GM18517 (cell line): Measurements from ENCODE around the gene IGFL2.
"Not testable (repeated sequence)": the region's sequence is repeated elsewhere in the genome, so short reads cannot be mapped to it uniquely, and the experiment has no call there.

Source experiments
- ATAC-seq: cut with Tn5 transposase; IDR thresholded peaks from one replicate; pipeline ENCODE4 v1.9.1; 2021; ENCODE audit warnings: mild to moderate bottlenecking, moderate library complexity; ENCODE audit not compliant: unreplicated experiment

Gene IGFL2

GRCh38 chr19:46141421-46141820, 6.6 kb upstream of the IGFL2 start:
- ATAC-seq = no peak

GRCh38 chr19:46142294-46142693, 5.7 kb upstream of the IGFL2 start:
- no peak for ATAC-seq

GRCh38 chr19:46144756-46145155, 3.3 kb upstream of the IGFL2 start:
- no peak for ATAC-seq

GRCh38 chr19:46147166-46147740, 785 bp upstream of the IGFL2 start:
- ATAC-seq = no peak

- no peak for ATAC-seq
Observed at GRCh38 chr19:46150606-46151005, 2.6 kb downstream of the IGFL2 start.

- ATAC-seq = no peak
Observed at GRCh38 chr19:46155237-46155636, 7.2 kb downstream of the IGFL2 start.

GRCh38 chr19:46159418-46160232, 11.6 kb downstream of the IGFL2 start:
- ATAC-seq = no peak

GRCh38 chr19:46160233-46160775, 12.3 kb downstream of the IGFL2 start:
- no peak for ATAC-seq

- ATAC-seq = not testable (repeated sequence)
Observed at GRCh38 chr19:46161642-46162257, 13.7 kb downstream of the IGFL2 start.

GRCh38 chr19:46162731-46163130, 14.7 kb downstream of the IGFL2 start:
- no peak for ATAC-seq

GRCh38 chr19:46173886-46174480, 25.9 kb downstream of the IGFL2 start:
- ATAC-seq = no peak

- ATAC-seq = no peak
Observed at GRCh38 chr19:46176116-46176860, 28.2 kb downstream of the IGFL2 start.

GRCh38 chr19:46179076-46179759, 31.2 kb downstream of the IGFL2 start:
- ATAC-seq = no peak

GRCh38 chr19:46180701-46181387, 32.8 kb downstream of the IGFL2 start:
- ATAC-seq = no peak

- ATAC-seq = no peak
Observed at GRCh38 chr19:46181388-46181779, 33.3 kb downstream of the IGFL2 start.

- no peak for ATAC-seq
Observed at GRCh38 chr19:46182476-46182875, 34.4 kb downstream of the IGFL2 start.

- ATAC-seq = not testable (repeated sequence)
Observed at GRCh38 chr19:46184775-46185710, 37.0 kb downstream of the IGFL2 start.

GRCh38 chr19:46186101-46186716, 38.2 kb downstream of the IGFL2 start:
- no peak for ATAC-seq
